Fibroblast of skin of abdomen (primary cell): Measurements from ENCODE around the gene FBXO44.

ENCODE experiments used
- DNase-seq: peaks from one replicate; pipeline ENCODE4 v3.0.0-alpha.2; 2013

The FBXO44 gene

DNA sequence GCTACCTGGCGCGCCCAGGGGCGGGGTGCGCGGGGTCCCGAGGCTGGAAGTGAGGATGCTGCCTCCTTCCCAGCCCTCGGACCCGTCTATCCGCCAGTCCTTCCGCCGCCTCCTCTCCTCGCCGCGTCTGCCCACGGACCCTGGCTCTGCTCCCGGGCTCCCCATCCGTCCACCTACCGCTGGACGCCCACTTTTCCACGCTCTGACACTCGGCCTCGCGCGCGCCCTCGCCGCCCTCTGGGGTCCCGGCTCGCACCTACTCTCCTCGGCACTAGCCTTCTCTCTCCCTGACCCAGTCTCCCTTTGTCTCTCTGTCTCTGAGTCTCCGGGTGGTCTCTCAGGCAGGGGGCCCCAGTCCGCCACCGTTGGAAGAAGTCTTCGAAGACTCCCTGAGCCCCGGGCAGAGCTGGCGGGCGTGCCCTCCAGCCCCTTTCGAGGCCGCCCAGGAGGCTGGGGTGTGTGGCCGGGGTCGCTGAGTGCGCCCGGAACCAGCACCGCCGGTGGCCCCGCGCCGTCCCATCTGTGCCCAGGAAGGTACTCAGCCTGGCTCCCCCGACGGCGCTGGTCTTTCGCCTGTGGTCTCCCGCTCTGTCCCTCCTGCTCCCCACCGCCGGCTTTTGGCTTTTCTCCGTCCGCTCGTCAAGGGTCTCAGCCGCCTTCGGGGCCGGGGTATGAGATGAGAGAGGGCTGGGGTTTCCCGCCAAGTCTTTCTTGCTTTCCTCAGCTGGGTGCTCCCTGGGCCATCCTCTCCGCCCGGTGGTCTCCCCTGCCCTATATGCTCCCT, 37.4 kb downstream of the FBXO44 start:
- no peak for DNase-seq

DNA sequence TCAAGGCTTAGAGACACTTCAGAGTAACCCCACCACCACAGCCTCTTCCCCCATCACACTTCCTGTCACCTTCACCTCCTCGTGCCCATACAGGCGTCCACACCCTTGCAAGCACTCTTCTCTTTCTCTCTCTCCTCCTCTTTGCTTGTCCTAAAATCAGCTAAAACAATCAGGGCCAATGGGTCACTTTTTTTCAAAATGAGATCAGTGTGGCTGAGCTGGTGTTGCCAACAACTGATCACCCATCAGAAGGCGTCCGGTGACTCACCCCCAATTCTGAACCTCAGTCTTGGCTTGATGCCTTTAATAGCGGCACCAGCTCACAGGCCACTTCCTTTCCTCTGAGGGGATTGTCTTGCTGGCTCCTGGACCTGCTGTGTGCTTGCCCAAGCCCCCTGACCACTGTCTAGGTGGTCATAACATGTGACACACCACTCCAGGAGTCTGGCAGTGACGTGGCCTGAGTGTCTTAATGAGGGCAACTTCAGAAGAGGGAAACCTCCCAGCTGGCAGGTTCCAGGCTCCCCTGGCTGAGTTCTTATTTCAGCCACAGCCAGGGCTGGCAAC, 38.4 kb downstream of the FBXO44 start:
- peak; percentile 72 for DNase-seq

DNA sequence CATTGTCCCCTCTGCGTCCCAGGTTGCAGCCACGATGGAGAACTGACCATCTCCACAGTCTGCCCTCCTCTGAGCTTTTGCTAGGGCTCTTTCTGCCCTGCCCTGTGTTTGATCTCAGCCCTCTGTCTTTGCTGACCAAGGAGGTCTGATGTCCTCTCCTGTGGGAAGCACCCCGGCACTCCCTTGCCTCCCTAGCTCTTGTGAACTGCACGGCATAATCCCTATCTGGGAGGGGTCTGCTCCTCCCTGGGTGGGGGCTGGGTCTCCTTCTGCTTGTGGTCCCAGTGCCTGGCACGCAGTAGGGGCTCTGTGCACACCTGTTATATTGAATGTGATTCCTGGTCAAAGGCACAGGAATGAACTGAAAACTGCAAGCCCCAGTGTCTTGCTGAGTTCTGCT, 39.2 kb downstream of the FBXO44 start:
- no peak for DNase-seq

DNA sequence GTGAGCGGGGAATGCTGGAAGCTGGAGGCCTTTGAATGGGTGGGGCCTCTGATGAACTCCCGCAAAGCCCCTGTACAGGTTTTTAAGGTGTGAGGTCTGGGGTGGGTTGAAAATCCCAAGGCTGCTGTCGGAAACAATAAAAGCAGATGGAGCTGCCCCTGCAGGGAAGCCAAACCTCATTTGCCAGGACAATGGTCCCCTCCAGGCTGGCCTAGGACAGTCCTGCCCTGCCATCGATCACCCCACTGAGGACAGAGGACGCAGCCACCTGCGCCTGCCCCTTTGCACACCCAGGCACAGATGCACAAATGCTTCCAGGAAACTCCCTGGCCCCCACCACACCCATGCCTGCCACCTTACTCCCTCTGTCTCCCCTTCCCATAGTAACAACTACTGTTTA, 41.2 kb downstream of the FBXO44 start:
- DNase-seq, result no peak

DNA sequence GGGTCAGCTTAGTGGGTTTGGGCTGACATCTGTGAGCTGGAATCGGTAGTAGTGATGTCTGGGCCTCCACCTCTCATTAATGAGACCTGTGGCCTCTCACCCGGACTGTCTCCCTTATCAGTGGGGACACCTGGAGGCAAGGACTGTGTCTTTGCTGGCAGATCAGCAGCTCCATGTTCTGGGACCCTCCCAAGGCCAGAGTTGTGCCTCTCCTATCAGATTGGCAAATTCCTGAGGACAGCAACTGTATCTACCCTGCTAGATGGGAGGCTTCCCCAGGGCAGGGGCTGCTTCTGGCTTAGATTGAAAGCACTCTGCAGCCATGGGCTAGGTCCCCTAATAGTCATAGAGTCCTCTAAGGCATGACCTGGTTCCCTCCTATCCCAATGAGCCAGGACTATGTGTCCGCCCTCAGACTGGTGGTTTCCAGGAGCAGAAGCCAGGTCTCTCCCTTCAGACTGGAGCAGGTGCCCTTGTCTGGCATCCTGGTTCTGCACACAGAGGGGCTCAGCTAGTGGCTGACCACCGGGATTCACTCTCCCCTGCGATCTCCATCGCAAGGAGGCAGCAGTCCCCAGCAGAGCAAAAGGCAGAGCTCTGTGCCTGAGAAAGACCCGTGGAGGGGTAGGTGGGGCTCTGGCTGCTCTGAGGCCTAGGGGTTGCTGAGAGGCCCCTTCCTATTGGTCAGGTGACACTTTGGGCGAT, 42.7 kb downstream of the FBXO44 start:
- no peak for DNase-seq

DNA sequence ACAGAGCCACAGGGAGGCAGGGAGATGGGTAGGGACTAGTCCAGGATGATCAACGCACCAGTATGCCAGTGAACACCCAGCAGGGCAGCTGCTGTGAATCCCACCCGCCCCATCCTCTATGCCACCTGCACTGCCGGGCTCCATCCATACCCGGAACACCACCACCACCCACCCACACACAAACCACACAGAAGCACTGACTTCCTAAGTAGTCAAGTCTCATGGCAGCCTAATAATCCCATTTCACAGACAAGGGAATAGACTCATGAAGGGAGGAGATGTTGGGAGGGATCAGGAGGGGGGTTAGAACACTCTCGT, 43.2 kb downstream of the FBXO44 start:
- DNase-seq, result no peak

DNA sequence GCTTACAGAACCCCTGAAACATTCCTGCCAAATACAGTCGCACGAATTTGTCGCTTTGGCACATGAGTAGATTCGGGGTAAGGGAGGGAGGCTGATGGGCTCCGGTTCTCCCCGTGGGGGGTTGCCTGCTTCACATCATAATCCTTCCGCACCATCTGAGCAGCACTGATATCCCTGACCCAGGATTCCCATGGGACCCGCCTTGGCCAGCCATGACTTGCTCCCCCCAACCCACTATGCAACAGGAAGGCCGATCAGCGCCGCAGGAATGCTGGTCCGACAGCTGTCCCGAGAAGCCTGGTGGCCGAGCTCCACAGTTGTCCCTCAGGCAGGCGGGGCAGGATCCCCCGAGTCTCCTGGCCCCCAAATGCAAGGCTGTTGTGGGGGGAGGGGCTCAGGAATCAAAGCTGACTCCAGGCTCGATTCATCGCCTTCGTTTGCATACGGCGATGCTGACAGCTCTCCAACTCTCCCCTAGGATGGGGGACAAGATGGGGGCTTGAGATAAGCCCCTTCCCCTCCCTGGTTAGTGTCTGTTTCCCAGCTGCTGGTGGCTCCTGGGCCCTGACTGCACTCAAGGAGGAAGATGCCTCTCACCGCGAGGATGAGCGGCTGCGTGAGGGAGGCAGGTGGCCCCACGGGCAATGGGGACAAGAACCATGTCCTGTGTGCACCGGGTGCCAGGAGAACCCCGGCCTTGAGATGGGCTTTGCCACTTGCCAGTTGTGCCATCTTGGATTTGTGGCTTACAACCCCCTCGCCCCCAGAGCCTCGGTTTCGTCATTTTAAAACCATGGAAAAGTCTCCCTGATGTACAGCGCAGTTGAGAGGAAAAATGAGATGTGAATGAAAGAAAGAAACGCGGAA, 46.2 kb downstream of the FBXO44 start:
- DNase-seq, result no peak

DNA sequence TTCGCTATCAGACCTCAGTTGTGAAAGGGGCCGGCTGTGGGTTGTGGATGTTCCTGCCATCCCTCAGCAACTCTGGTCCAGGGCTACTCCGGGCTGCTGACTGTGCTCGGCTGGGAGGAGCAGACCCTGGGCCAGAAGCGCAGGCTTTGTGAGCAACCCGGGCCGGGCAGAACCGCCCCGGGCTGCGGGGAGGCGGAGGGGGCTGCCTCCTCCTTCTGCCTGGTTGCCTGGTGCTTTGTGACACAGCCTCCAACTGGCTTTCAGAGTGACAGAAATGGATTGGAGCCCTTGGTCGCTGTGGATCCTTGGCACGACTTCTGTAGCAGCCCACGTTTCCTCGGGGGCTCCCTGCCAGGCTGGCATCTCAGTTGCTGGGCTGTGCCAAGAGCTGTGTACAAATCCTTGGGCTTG, 46.9 kb downstream of the FBXO44 start:
- no peak for DNase-seq

DNA sequence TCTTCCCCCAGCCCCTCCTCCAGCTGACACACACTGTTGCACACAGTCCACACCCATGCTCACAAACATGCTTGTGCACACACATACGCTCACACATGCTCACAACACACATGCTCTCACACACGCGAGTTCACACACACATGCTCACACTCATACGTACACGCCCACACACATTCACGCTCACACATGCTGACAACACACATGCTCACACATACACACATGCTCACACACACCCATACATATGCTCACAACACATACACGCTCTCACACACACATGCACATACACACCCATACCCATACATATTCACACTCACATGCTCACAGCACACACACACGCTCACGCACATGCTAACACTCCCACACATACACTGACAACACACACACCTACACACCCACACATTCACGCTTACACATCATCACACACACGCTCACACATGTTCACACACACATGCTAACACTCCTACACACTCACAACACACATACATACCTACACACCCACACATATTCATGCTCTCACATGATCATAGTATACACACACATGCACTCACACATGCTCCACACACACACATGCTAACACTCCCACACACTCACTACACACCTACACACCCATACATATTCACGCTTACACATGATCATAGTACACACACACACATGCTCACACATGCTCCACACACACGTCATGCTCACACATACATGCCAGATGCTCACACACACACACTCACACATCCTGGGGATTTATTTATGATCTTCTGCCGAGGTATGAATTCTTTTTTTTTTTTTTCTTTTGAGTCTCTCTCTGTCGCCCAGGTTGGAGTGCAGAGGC, 47.5 kb downstream of the FBXO44 start:
- no peak for DNase-seq

DNA sequence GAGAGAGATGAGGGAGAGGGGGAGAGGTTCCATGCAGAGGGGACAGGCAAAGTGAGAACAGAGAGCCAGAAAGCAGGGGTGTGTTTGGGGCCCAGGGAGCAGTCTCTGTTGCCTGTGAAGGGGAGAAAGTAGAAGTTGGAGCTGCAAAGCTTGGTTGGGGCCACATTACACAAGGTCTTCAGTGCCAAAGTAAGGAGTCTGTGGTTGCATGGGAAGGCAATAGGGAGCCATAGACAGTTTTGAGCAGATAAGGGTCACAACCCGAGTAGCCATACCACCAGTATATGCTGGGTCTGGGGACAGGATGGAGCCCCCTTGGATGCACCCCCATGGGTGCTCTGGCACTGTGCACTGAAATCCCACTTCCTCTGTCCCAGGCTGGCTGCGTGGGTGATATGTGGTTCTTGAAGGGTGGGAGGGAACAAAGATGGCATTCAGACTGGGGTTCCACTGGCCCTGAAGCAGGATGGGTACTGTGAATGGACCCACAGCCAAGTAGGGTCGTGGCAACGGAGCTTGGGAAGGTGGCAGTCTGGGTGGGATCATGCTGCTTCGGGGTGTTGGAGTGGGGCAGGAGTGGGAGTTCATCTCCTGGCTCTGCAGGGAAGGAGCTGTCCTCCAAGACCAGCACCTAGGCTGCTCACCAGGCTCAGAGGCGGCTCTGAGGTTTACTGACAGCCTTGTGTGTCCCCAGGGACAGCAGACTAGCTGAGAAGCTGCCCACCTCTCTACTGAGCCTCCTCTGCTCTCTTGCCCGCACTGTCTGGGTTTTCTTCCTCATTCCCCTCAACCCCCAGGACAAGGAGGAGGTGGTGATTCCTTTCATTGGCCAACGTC, 48.9 kb downstream of the FBXO44 start:
- DNase-seq, result no peak

DNA sequence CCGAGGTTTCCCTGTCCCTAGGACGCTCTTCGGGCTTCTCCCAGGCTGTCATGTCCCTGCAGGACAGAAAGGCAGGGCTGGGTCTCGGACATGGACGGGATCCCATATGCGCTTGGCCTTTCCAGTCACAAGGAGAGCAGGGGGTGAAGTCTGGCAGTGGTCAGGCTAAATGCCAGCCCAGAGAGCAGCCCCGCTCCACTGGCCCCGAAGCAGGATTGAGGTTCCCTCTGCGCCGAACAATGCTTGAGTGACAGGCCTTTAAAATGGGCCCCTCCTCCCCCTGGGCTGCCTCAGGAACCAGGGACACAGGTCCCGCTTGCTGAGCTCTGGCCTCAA, 49.5 kb downstream of the FBXO44 start:
- no peak for DNase-seq

DNA sequence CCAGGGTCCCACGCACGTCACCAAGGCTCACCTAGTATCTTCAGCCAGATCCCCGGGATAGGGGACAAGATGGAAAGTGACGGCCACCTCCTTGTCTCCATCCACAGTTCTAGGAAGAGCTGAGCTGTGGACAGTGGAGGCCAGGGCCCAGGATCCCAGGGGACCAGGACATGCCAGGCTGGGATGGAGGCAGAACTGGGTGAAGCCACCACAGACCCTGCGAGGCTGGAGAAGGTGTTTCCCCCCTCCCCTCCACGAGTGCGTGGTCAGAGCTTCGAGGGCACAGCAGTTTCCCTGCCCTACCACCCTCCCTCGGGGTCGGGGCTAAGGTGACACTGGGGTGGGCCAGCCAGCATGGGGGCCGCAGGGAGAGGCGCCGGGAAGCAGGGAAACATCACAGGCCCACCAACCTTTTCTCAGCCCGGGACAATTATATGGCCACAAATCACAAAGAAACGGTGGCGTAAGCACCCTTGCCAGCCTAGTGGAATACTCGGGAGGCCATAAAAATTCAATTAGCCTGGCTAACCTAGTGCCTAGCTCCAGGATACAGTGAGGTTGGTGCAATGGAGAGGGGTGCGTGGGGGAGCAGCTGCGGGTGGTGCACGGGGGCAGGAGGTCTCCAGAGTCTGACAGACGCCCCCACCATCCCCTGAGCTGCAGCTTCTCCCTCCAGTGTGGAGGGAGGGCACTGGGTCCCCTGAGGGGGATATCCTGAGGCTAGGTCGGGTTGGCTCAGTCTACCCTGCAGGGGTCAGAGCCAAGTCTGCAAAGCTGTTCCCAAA, 50.2 kb downstream of the FBXO44 start:
- no peak for DNase-seq

DNA sequence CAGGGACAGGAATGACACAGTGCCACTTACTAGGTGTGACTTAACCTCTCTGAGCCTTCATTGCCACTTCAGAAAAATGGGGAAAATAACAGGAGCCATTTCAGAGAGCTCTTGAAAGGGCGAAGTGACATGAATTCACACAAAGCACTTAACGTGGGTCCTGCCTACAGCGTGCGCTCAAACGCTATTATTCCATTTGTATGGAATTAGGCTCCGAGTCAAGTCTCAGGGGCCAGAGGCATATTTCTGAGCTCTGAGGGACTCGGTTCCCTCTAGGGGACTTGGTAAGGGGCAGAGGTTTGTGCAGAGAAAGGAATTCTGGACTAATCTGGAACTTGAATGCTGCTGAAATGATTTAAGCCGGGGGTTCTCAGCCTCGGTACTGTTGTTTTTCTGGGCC, 50.9 kb downstream of the FBXO44 start:
- no peak for DNase-seq

DNA sequence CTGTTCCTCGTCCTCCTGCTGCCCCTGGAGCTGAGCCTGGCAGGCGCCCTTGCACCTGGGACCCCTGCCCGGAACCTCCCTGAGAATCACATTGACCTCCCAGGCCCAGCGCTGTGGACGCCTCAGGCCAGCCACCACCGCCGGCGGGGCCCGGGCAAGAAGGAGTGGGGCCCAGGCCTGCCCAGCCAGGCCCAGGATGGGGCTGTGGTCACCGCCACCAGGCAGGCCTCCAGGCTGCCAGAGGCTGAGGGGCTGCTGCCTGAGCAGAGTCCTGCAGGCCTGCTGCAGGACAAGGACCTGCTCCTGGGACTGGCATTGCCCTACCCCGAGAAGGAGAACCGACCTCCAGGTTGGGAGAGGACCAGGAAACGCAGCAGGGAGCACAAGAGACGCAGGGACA, 51.6 kb downstream of the FBXO44 start:
- no peak for DNase-seq

DNA sequence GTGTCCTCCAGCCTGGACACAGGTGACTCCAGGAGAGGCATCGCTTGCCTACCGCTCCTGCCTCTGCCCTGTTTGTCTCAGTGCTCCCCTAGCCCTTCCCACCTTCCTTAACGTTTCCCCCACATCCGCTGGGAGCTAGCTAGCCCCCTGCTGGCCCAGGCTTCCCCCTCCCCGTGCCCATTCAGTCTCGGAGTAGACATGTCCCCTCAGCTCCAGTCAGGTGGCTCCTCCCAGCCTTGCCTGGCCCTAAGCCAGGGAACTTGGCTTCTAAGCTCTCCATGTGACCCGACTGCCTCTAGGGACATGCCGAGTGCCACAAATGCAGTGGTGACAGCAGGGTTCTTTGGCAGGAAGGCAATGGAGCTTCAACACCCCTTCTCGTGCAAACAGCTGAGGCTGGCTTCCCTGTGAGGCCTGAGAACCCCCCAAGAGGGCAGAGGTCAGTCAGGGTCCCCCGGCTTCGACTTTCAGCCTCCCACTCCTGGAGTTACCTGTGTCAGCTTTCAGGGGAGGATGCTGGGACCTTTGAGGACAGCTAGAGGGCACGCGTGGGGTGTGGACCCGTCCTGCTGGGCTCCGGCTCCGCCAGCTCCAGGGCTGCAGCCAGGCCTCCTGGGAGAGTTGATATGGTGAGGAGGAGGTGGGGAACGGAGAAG, 53.1 kb downstream of the FBXO44 start:
- DNase-seq, result no peak

DNA sequence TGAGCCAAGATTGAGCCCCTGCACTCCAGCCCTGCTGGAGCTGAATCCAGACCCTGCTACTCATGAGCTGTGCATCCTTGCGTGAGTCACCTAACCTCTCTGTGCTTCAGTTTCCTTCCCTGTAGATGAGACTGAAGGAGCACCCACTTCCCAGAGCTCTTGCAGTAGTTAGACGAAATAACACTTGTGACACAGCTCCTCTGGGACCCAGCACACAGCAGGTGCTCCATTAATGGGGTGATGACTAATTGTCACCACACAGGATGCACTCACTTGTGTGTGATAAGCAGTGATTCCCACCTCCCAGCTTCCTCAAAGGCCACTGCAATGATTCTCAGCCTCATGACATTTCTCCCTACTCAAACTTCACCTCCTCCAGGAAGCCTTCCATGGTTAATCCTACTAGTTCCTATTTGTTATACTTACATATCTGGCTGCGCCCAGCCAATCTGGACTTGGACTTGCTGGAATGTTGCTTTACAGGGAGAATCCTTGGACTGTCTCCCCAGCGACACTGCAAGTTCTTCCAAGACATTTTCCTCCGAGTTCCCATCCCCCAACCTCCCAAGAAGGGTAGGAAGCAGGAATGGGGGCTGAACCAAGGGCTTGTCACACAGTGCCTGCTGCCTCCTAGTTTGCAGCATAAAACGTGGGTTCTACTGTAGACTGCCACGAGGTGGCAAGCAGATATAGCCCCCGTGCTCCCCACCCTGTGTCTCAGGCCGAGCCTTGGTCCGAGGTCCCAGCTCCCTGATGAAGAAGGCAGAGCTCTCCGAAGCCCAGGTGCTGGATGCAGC, 54.1 kb downstream of the FBXO44 start:
- DNase-seq, result no peak

DNA sequence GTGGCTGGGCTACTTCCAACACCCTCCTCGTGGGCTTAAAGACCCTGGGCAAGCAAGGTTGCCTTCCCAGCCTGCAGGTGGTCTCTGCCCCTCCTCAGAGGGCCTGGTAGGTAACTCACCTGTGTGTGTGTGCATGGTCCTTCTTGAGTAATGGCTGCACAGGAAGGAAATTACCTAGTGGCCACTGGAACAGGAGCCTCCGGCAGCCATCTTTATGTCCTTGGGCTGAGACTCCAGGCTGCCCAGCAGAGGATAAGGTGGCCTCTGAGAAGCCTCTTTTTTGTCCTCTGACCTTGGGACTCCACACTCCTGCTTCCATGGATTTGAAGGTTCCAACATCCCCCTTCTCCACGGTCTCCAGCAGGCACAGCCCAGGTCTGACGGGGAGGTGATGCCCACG, 56.8 kb downstream of the FBXO44 start:
- DNase-seq, result no peak

DNA sequence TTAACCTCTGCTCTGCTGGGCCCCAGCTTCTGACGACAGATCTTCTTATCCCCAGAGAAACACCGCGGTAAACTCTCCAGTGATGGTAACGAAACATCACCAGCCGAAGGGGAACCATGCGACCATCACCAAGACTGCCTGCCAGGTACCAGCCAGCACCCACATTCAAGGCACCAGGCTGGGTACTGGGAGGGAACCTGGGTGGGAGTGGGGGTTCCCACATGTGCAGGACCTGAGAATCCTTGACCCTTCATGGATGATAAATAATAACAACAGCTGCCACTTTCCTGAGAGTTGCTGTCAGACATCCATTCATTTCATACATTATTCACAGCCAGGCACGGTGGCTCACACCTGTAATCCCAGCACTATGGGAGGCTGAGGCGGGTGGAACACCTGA, 57.6 kb downstream of the FBXO44 start:
- DNase-seq, result no peak
